ENCODE data around the gene ZBTB7A. TPM values are rescaled to one million over a fixed set of nuclear protein-coding genes. Genes with fewer than 3 reads are reported as not detected.

The ZBTB7A gene
- total RNA-seq, 1 donor from 2014 or later: 39.9 TPM

GRCh38 chr19:3995607-3996006, 71.1 kb downstream of the ZBTB7A start:
- no peak for TF ChIP-seq CTCF (IDR thresholded peaks at IDR 0.05; ENCODE audit: insufficient read depth, low read length, poor library complexity, severe bottlenecking)
- no peak for DNase-seq (ENCODE audit: low read depth)
- Histone ChIP-seq H3K27me3 (ENCODE audit: control insufficient read depth, insufficient read depth, low read length) (no peaks in the 10 kb centered on the region), H3K4me3 (ENCODE audit: low read depth, low read length) (no peak overlapping the region), H3K36me3 (ENCODE audit: control insufficient read depth, insufficient read depth, low read length) (no peaks in the 10 kb centered on the region)

Other genes with a start within 250 kb of the ZBTB7A start
- gene ZFR2, start 197.9 kb downstream of the ZBTB7A start, total RNA-seq: 0.17 TPM in 1 of 2 replicates, not detected in the other
- 0.14 TPM in 1 of 2 replicates, not detected in the other for gene ATCAY, start 186.2 kb downstream of the ZBTB7A start, total RNA-seq
- not detected in 2 replicates for gene NMRK2, start 133.8 kb downstream of the ZBTB7A start, total RNA-seq
- 155 and 199 TPM in 2 replicates for gene DAPK3, start 95.8 kb downstream of the ZBTB7A start, total RNA-seq
- gene EEF2, start 81.4 kb downstream of the ZBTB7A start, total RNA-seq: 3,492 and 3,925 TPM in 2 replicates
- 38.1 and 43.7 TPM in 2 replicates for gene PIAS4, start 59.2 kb downstream of the ZBTB7A start, total RNA-seq
- gene MAP2K2, start 57.2 kb upstream of the ZBTB7A start, total RNA-seq: 198 and 249 TPM in 2 replicates
- gene CREB3L3, start 86.7 kb upstream of the ZBTB7A start, total RNA-seq: not detected in 2 replicates
- 58.8 and 59.2 TPM in 2 replicates for gene SIRT6, start 115.7 kb upstream of the ZBTB7A start, total RNA-seq
- 0.33 and 0.34 TPM in 2 replicates for gene ANKRD24, start 115.8 kb upstream of the ZBTB7A start, total RNA-seq
- 2.5 and 3.9 TPM in 2 replicates for gene EBI3, start 162.6 kb upstream of the ZBTB7A start, total RNA-seq
- 33.0 and 37.2 TPM in 2 replicates for gene YJU2, start 180.2 kb upstream of the ZBTB7A start, total RNA-seq
- not detected in 2 replicates for gene SHD, start 212.4 kb upstream of the ZBTB7A start, total RNA-seq
- gene TMIGD2, start 235.5 kb upstream of the ZBTB7A start, total RNA-seq: not detected in 2 replicates
- 11.3 and 13.2 TPM in 2 replicates for gene FSD1, start 237.7 kb upstream of the ZBTB7A start, total RNA-seq

Measured in kidney epithelial cell (primary cell).